IMR-90 (cell line): ENCODE measurements around the gene ZNF774.

ENCODE experiments used
- CHD1 ChIP-seq: IDR thresholded peaks from 2 replicates; pipeline ENCODE4 v1.6.1; 2012; ENCODE audit warnings: low read depth, low read length, improper control_type of control experiment
- MAZ ChIP-seq: IDR thresholded peaks from 2 replicates; pipeline ENCODE4 v1.6.1; 2012; ENCODE audit warnings: low read depth, mild to moderate bottlenecking, low read length, improper control_type of control experiment, moderate library complexity, borderline replicate concordance
- MXI1 ChIP-seq: IDR thresholded peaks from 2 replicates; pipeline ENCODE4 v1.6.1; 2012; ENCODE audit warnings: low read depth, mild to moderate bottlenecking, low read length, moderate library complexity, borderline replicate concordance
- POLR2A ChIP-seq: IDR thresholded peaks from 2 replicates; pipeline ENCODE4 v1.6.1; 2012; ENCODE audit warnings: mild to moderate bottlenecking, low read depth, low read length
- RAD21 ChIP-seq: IDR thresholded peaks from 2 replicates; pipeline ENCODE4 v1.6.1; 2012; ENCODE audit warnings: low read length, improper control_type of control experiment
- RCOR1 ChIP-seq: IDR thresholded peaks from 2 replicates; pipeline ENCODE4 v1.6.1; 2012; ENCODE audit warnings: mild to moderate bottlenecking, low read length, improper control_type of control experiment; ENCODE audit not compliant: insufficient replicate concordance
- RFX5 ChIP-seq: IDR thresholded peaks from 2 replicates; pipeline ENCODE4 v1.8.0; 2012; ENCODE audit warnings: low read depth, mild to moderate bottlenecking, low read length, moderate library complexity
- SMC3 ChIP-seq: fragments of 150-350 bp; IDR thresholded peaks from 2 replicates; pipeline ENCODE4 v1.6.1; 2016; ENCODE audit warnings: low read depth, mild to moderate bottlenecking, antibody characterized with exemption, low read length, moderate library complexity
- USF2 ChIP-seq: fragments of 150-350 bp; IDR thresholded peaks from 2 replicates; pipeline ENCODE4 v1.6.1; 2017; ENCODE audit warnings: mild to moderate bottlenecking, antibody characterized with exemption, low read length, low read depth
- TF ChIP-seq, protein P1 (sequence below): conservative IDR thresholded peaks from 2 replicates; pipeline ENCODE4 v1.5.1; 2012; ENCODE audit warnings: mild to moderate bottlenecking, low read depth, low read length, improper control_type of control experiment

- TF ChIP-seq, protein P1, sequence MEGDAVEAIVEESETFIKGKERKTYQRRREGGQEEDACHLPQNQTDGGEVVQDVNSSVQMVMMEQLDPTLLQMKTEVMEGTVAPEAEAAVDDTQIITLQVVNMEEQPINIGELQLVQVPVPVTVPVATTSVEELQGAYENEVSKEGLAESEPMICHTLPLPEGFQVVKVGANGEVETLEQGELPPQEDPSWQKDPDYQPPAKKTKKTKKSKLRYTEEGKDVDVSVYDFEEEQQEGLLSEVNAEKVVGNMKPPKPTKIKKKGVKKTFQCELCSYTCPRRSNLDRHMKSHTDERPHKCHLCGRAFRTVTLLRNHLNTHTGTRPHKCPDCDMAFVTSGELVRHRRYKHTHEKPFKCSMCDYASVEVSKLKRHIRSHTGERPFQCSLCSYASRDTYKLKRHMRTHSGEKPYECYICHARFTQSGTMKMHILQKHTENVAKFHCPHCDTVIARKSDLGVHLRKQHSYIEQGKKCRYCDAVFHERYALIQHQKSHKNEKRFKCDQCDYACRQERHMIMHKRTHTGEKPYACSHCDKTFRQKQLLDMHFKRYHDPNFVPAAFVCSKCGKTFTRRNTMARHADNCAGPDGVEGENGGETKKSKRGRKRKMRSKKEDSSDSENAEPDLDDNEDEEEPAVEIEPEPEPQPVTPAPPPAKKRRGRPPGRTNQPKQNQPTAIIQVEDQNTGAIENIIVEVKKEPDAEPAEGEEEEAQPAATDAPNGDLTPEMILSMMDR: no peak
- TF ChIP-seq POLR2A (no peak), RCOR1 (no peak), MXI1 (no peak), USF2 (no peak), SMC3 (no peak), RFX5 (no peak), RAD21 (no peak), MAZ (no peak), CHD1 (no peak)
Observed at GRCh38 chr15:90306560-90306959, 45.5 kb upstream of the ZNF774 start.
